HG03135 (cell line): ENCODE data around the gene NFASC.

Source experiments
- ATAC-seq: cut with Tn5 transposase; IDR thresholded peaks from one replicate; pipeline ENCODE4 v1.9.1; 2021; ENCODE audit warnings: mild to moderate bottlenecking, moderate library complexity; ENCODE audit not compliant: unreplicated experiment

NFASC gene

GRCh38 chr1:204925701-204926100, 55.0 kb downstream of the NFASC start:
- ATAC-seq = no peak

DNA sequence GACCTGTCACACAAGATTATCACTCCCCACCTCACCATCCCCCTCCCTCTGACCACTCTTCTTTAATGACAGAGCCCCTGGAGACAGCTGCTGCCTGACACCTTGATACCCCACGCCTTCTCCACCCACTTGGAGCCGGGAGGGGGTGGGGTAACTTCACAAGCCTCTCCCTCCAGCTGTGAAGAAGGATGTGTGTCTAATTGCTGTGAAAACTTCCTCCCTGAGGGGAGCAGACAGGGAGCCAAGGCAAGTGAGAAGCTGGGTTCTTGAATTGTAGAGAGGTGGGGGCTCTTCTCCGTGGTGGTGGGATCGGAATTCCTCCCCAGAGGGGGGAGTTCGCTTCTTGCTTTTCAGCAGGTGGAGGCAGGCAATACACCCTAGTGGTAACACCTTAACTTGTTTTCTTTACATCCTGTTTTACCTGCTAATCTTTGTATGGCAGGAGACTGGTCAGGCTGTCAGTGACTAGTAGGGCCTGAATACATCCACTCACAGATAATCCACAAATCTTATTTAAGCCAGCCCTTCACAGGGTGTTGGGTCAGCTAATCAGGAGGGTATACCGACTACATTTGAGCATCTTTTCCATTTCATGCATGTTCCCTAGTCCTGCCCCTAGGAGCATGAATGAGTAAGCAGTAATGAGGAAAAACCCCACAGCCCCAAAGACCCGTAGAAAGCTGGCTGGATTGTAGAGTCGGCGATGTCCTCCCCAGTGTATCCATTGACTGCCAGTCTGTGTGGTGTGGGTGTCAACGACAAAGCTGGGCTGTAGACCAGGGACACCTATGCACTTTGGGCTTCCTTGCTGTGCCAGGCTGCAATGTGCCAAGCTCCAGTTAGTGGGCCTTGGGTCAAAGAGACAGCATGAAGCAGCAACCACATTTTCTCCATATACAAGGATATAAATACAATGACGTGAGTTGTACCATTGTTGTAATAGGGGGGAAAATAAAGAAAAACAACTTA, 57.3 kb downstream of the NFASC start:
- no peak for ATAC-seq

- ATAC-seq = no peak
These were observed 58.2 kb downstream of the NFASC start for GRCh38 chr1:204928671-204929486.

DNA sequence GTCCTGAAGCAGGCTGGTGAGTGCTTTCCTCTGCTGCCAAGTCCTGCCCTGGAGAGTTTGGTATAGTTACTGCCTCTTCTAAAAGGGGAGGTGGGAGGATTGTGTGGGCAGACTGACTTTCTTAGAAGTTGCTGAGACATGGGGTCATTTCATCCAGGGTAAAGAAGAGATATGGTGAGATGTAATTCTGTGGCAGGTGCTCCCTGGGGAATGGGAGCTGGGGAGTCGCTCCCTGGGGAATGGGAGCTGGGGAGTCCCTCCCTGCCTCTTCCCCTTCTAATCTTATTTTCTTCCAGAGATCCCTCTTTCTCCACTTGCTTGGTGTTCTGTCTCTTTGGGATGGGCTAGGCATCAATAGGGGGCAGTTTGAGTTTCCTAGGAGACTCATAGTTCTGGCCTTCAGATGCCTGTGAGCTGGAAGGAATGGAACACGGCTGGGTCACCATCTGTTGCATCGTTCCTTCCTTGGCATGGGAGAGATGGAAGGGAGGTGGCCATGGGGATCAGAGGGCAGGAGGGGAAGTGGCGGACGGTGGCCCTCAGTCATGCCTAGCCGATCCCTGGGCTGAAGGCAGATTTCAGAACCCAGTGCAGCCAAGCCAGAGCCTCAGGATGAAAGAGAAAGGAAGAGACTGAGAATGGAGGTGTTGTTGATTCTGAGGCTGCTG, 59.0 kb downstream of the NFASC start:
- ATAC-seq = no peak

GRCh38 chr1:204930155-204930523, 59.5 kb downstream of the NFASC start:
- no peak for ATAC-seq

DNA sequence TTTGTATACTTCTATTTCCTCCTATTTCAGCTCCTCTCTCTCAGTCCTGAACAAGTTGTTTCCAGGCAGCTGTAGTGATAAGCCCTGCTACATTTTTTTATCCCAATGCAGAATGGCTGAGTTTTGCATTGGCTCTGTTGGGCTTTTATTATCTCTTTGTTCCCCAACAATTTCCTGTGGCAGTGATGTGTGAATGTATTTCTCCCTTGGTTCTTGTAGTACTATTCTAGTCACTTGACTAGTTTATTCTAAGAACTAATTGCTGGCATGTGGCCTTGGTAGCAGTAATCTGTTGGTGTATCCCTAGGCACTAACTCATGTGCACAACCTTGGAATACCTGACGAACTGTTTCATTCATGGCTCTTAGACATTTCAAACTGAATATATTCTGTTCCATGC, 60.7 kb downstream of the NFASC start:
- ATAC-seq = no peak

DNA sequence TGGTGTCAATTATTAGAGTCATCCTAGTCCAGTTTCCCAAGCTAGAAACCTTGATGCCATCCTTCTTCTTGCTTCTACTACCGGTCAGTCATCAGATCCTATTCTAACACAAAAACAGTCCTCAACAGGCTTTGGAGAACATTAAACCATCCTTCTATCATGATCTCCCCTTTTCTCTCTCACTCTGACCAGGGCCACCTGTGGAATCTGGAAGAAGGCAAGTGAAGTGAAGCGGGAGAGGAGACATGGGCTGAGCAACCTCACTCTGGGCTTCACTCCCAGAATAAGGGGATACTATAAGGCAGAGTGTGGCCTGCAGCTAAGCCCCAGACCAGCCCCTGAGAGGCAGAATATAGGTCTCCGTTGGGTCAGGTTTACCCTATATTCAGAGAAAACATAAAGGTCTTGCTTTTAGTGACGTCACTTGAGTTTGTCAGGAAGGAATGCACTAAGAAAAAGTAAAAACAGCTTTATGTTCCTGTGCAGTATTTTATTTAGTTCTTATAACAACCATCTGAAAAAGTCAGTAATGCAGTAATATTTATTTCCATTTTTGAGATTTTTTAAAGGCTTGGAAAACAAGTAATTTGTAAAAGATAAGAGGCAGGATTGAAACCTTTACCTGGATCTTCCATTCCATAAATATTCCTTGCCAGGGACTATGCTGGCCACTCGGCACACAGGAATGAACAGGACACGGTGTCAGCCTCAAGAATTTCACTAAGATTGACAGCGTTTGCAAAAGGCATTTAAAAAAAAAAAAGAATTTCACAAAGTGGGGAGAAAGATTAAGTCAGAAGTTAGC, 61.3 kb downstream of the NFASC start:
- no peak for ATAC-seq

GRCh38 chr1:204932573-204932909, 61.9 kb downstream of the NFASC start:
- no peak for ATAC-seq

DNA sequence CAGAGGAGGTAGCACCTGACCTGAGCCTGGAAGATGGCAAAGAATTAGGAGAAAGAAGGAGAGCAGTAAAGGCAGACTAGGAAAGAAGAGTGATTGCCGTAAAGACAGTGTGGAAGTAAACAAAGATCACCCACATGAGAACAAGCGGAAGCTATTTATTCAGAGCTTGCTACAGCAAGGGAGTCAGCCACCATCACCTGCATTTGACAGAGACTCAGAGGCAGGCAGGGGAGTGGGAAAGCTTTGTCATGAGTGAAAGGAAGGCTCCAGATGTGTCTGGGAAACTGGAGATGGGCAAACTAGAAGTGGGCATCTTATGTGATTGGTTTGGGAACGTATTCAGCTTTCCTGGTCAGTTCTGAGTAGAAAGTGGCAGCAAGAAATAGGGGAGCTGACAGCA, 64.5 kb downstream of the NFASC start:
- no peak for ATAC-seq

GRCh38 chr1:204936765-204937164, 66.1 kb downstream of the NFASC start:
- ATAC-seq = no peak

GRCh38 chr1:204937901-204938300, 67.2 kb downstream of the NFASC start:
- no peak for ATAC-seq

GRCh38 chr1:204940591-204940990, 69.9 kb downstream of the NFASC start:
- ATAC-seq = no peak

GRCh38 chr1:204941421-204942338, 71.0 kb downstream of the NFASC start:
- no peak for ATAC-seq

DNA sequence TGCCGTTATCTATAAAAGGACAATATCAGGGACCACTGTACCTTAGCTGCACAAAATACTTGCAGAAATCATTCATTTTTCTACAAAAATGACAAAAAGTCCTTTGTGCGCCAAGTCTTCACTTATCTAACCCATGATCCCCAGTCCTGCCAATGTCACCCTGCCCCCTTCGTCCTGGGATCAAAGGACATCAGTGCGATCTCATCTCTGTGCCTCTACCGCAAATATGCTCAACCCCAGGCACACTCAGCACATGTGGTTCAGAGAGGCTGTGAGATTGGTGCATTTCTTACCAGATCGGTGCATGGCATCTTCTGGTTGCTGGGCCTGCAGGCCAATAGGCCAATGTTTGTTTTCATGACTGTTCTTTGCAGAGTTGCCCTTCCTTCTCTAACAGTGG, 72.8 kb downstream of the NFASC start:
- no peak for ATAC-seq

DNA sequence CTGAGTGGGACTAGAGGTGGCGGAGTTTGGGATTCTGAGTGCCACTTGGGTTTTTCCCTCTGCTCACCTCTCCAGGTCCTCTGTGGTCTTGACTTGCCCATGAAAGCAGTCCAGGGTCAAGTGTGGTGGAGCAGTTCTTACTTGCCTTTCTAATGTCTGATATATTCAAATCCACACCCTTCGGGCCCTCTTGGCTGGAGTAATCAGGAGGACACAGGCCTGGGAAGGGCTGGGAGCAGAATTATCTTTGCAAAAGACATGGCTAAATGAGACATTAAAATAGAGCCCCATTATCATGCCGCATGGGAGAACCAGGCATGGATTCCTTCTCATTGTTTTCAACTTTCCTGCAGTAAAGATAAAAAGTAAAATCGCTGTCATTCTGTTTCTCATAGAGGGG, 74.0 kb downstream of the NFASC start:
- ATAC-seq = no peak

DNA sequence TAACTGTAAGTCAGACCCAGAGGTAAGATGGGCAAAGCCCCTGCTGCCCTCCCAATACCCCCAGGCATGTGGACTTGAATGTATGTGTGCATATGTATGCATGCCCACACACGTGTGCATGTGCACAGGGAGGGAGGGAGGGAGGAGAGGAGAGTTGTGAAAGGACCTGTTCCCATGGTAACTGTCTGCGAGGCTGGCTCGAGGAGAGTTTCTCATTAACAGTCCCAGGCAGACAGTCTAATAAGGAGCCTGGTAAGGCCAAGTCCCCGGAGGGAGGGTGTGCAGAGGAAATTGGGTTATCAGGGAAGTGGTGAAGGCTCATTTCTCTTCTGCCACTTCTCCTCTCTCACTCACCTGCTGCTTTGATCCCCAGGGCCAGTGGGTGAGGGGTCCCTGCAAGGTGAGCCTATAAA, 74.9 kb downstream of the NFASC start:
- ATAC-seq = no peak

DNA sequence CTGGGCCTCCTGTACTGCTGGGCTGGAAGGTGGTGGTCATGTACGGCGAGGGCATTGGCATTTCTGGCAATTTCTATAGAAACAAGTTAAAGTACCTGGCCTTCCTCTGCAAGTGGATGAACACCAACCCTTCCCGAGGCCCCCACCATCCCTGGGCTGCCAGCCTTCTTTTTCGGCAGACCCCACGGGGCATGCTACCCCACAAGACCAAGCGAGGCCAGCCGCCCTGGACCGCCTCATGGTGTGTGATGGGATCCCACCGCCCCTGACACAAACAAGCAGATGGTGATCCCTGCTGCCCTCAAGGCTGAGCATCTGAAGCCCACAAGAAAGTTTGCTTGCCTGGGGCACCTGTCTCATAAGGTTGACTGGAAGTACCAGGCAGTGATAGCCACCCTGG, 76.0 kb downstream of the NFASC start:
- ATAC-seq = no peak

GRCh38 chr1:204947338-204947737, 76.7 kb downstream of the NFASC start:
- ATAC-seq = no peak

- no peak for ATAC-seq
These were observed 77.1 kb downstream of the NFASC start for GRCh38 chr1:204947747-204948146.
